ENCODE measurements around the gene DDX19B.

GRCh38 chr16:70251629-70252354 is 47.2 kb upstream of the DDX19B start, which contains the start of gene EXOSC6:
- TF ChIP-seq, protein P1, sequence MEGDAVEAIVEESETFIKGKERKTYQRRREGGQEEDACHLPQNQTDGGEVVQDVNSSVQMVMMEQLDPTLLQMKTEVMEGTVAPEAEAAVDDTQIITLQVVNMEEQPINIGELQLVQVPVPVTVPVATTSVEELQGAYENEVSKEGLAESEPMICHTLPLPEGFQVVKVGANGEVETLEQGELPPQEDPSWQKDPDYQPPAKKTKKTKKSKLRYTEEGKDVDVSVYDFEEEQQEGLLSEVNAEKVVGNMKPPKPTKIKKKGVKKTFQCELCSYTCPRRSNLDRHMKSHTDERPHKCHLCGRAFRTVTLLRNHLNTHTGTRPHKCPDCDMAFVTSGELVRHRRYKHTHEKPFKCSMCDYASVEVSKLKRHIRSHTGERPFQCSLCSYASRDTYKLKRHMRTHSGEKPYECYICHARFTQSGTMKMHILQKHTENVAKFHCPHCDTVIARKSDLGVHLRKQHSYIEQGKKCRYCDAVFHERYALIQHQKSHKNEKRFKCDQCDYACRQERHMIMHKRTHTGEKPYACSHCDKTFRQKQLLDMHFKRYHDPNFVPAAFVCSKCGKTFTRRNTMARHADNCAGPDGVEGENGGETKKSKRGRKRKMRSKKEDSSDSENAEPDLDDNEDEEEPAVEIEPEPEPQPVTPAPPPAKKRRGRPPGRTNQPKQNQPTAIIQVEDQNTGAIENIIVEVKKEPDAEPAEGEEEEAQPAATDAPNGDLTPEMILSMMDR (IDR thresholded peaks at IDR 0.05), result peak; percentile 69 to 93 (median 89)
- peak; percentile 82 to 96 (median 92) for TF ChIP-seq POLR2AphosphoS5 (IDR thresholded peaks at IDR 0.05)
- peak; percentile 69 to 76 for TF ChIP-seq POLR2A (IDR thresholded peaks at IDR 0.05)

Data from sigmoid colon (tissue), 4 donors.